Epithelial cell of prostate (primary cell): ENCODE data around the gene ZBTB20.

Experiments used
- DNase-seq: peaks from one replicate; pipeline ENCODE4 v3.0.0-alpha.2; 2011; ENCODE audit warnings: low read depth, low spot score
- H3K27ac ChIP-seq: fragments of 450-650 bp; 2 replicates; pipeline ENCODE4 v1.5.1; 2017; ENCODE audit warnings: mild to moderate bottlenecking

The ZBTB20 gene

GRCh38 chr3:114567771-114568170 is 579.3 kb downstream of the ZBTB20 start:
- no peak overlapping the region for H3K27ac ChIP-seq
- DNase-seq: no peak

DNA sequence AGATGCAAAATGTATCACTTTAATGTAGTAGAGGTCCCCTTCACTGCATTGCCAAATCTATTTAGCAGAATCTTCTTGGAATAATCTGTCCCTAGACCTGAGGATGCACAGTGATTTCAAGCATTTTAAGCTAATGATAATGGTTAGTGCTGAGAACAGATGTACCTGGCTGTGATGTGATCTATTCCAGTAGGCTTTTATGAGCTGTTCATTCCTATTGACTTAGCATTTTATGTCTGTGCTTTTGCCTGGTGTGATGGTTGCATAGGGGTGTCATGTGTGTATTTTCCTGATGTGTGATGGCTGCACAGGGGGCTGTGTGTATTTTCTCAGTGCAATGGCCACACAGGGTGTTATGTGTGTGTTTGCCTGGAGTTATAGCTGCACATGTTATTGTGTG is 580.3 kb downstream of the ZBTB20 start:
- no peak overlapping the region for H3K27ac ChIP-seq
- no peak for DNase-seq

GRCh38 chr3:114566162-114566755 is 580.8 kb downstream of the ZBTB20 start:
- H3K27ac ChIP-seq: no peak overlapping the region
- DNase-seq: no peak

GRCh38 chr3:114565216-114565615 is 581.9 kb downstream of the ZBTB20 start:
- no peak for DNase-seq
- no peak overlapping the region for H3K27ac ChIP-seq

GRCh38 chr3:114563720-114564119 is 583.4 kb downstream of the ZBTB20 start:
- no peak for DNase-seq
- no peak overlapping the region for H3K27ac ChIP-seq

- no peak for DNase-seq
Observed at GRCh38 chr3:114562557-114562956, 584.5 kb downstream of the ZBTB20 start.

GRCh38 chr3:114558271-114558670 is 588.8 kb downstream of the ZBTB20 start:
- DNase-seq: no peak
- H3K27ac ChIP-seq: peak overlapping the region; percentile 62

More at GRCh38 chr3:114562557-114562956, 584.5 kb downstream of the ZBTB20 start:
- no peak overlapping the region for H3K27ac ChIP-seq

DNA sequence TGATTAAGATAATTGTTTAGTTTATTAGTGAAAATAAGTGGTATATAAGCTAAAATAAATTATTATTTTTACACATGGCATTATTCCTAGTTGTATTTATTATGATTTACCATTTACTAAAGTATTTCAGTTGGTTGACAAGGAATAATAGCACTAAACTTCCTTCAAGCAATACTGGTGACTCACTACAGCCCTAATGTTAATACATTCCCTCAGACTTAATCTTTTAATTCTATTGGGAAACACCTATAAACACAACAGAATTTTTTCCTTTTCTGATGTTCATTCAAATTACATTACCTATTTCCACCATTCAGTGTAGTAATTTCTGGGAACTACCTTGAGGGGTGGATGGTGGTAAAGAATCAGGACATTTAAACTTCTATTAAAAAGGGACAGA is 589.3 kb downstream of the ZBTB20 start:
- no peak for DNase-seq
- H3K27ac ChIP-seq: peak overlapping the region; percentile 62

- no peak overlapping the region for H3K27ac ChIP-seq
- DNase-seq: no peak
Observed at GRCh38 chr3:114556657-114557213, 590.4 kb downstream of the ZBTB20 start.

DNA sequence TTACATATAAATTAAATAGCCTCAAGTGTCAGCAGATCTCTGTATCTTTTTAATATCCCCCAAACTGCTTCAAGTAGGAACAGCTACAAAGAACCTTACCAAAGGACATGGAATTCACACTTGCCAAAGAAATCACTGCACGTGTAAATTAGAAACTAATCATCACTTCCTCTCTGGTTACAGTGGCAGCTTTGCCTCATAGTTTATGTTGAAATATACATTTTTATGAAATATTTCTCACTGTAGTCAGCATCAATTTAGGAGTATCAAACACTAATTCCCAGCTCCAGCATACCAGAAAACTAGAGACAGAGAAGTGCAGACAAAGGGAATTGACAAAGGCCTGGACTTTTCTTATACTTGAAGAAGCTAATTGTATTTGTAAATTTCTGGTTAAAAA is 592.4 kb downstream of the ZBTB20 start:
- H3K27ac ChIP-seq: no peak overlapping the region

GRCh38 chr3:114553949-114554593 is 593.0 kb downstream of the ZBTB20 start:
- no peak overlapping the region for H3K27ac ChIP-seq
- DNase-seq: no peak

More for the DNA sequence above, 592.4 kb downstream of the ZBTB20 start:
- no peak for DNase-seq

- DNase-seq: no peak
- H3K27ac ChIP-seq: peak overlapping the region; percentile 63
Observed at GRCh38 chr3:114552527-114552812, 594.6 kb downstream of the ZBTB20 start.

- H3K27ac ChIP-seq: peak overlapping the region; percentile 63
- peak; percentile 22 for DNase-seq
Observed at GRCh38 chr3:114551770-114552526, 595.1 kb downstream of the ZBTB20 start.

DNA sequence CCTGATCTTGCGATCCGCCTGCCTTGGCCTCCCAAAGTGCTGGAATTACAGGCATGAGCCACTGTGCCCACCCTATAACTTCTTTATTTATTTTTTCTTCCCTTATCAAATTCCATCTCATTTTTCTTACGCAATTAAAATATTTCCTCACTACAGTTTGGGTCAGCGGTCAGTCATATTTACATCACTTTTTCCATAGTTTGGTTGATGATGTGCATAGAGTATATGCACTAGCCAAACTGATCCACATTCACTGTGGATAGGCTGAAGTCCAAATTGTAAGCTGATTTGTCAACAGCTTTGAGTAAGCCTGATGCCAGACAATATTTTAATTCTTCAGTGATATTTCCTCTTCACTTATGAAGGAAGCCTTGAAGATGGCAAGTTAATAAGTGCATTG is 596.9 kb downstream of the ZBTB20 start:
- H3K27ac ChIP-seq: no peak overlapping the region
- DNase-seq: no peak

GRCh38 chr3:114545193-114545592 is 601.9 kb downstream of the ZBTB20 start:
- no peak for DNase-seq
- H3K27ac ChIP-seq: no peak overlapping the region

- H3K27ac ChIP-seq: no peak overlapping the region
- DNase-seq: no peak
Observed at GRCh38 chr3:114542359-114542758, 604.7 kb downstream of the ZBTB20 start.

GRCh38 chr3:114539525-114539924 is 607.6 kb downstream of the ZBTB20 start:
- H3K27ac ChIP-seq: no peak overlapping the region
- DNase-seq: no peak

- DNase-seq: no peak
- no peak overlapping the region for H3K27ac ChIP-seq
Observed at GRCh38 chr3:114538211-114538610, 608.9 kb downstream of the ZBTB20 start.

DNA sequence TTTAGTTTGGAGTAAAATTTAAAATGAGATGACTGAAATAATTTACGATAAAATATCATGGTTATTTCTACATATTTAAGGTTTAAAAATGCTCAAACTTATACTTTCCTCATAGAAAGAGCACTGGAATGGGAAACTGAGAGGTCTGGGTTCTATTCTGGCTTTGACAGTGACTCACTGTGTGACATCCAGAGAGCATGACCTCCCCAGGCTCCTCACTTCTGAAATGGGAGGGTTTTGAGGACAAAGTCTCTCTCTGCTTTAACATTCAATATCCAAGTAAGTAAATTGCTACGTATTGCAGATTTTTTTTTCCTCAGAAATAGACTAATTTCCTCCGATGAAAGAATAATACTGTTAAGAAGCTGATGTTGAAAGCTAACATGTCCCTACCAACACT is 618.6 kb downstream of the ZBTB20 start:
- DNase-seq: no peak
- H3K27ac ChIP-seq: no peak overlapping the region

- no peak for DNase-seq
Observed at GRCh38 chr3:114527036-114527644, 619.9 kb downstream of the ZBTB20 start.

GRCh38 chr3:114525278-114525677 is 621.8 kb downstream of the ZBTB20 start:
- no peak overlapping the region for H3K27ac ChIP-seq
- no peak for DNase-seq

More at GRCh38 chr3:114527036-114527644, 619.9 kb downstream of the ZBTB20 start:
- H3K27ac ChIP-seq: no peak overlapping the region
